Bronchial epithelial cell (primary cell): ENCODE results near the gene IMMT. TPM values are rescaled to one million over a fixed set of nuclear protein-coding genes. Genes with fewer than 3 reads are reported as not detected.

Experiments
- DNase-seq: peaks from one replicate; pipeline ENCODE4 v3.0.0-alpha.2; 2010; ENCODE audit warnings: low read depth
- FAIRE-seq: peaks from 2 replicates; lab custom pipeline; 2011; peaks lifted over from hg19 to GRCh38; lab: Jason Lieb, UNC
- H3K27me3 ChIP-seq: 2 replicates; pipeline ENCODE4 v1.5.1; 2011; ENCODE audit warnings: low read length; ENCODE audit not compliant: control insufficient read depth, insufficient read depth
- H3K36me3 ChIP-seq: 2 replicates; pipeline ENCODE4 v1.5.1; 2011; ENCODE audit warnings: low read length; ENCODE audit not compliant: control insufficient read depth, insufficient read depth
- H3K4me3 ChIP-seq: 2 replicates; pipeline ENCODE4 v1.5.1; 2011; ENCODE audit warnings: mild to moderate bottlenecking, low read depth, low read length, control low read depth
- CTCF ChIP-seq: IDR thresholded peaks from 2 replicates; pipeline ENCODE4 v1.5.1; 2011; ENCODE audit warnings: mild to moderate bottlenecking, moderate library complexity, low read length, control low read depth, inconsistent platforms; ENCODE audit not compliant: insufficient read depth, severe bottlenecking
- total RNA-seq: library from RNA; depleted of rRNA; stranded (reverse); fragments of >200 nt; gene quantifications from 2 replicates; pipeline ENCODE4 v1.2.1, GENCODE V29; 2014

Gene IMMT
- total RNA-seq, 1 donor from 2014 or later = 32.4 TPM

GRCh38 chr2:86213056-86213455 is 17.8 kb upstream of the IMMT start:
- Histone ChIP-seq H3K36me3 (peaks cover 7% of the 10 kb centered on the region), H3K4me3 (no peak overlapping the region), H3K27me3 (no peaks in the 10 kb centered on the region)
- FAIRE-seq = no peak
- no peak for DNase-seq
- TF ChIP-seq CTCF = no peak

GRCh38 chr2:86211796-86212188 is 16.5 kb upstream of the IMMT start:
- peaks cover 11% of the 10 kb centered on the region for H3K36me3 ChIP-seq
- no peak overlapping the region for H3K4me3 ChIP-seq
- no peak for TF ChIP-seq CTCF
- H3K27me3 ChIP-seq = no peaks in the 10 kb centered on the region
- FAIRE-seq = no peak
- DNase-seq = no peak

GRCh38 chr2:86211033-86211795 is 16.0 kb upstream of the IMMT start:
- FAIRE-seq = no peak
- no peak for DNase-seq
- Histone ChIP-seq H3K27me3 (no peaks in the 10 kb centered on the region), H3K4me3 (no peak overlapping the region), H3K36me3 (peaks cover 11% of the 10 kb centered on the region)
- no peak for TF ChIP-seq CTCF

- H3K27me3 ChIP-seq = no peaks in the 10 kb centered on the region
- no peak overlapping the region for H3K4me3 ChIP-seq
- peaks cover 5% of the 10 kb centered on the region for H3K36me3 ChIP-seq
- DNase-seq (no peak), FAIRE-seq (no peak)
- TF ChIP-seq CTCF = no peak
Measured at GRCh38 chr2:86204458-86204857, 9.2 kb upstream of the IMMT start.

GRCh38 chr2:86203614-86204013 is 8.4 kb upstream of the IMMT start:
- TF ChIP-seq CTCF = no peak
- Histone ChIP-seq H3K27me3 (no peaks in the 10 kb centered on the region), H3K4me3 (no peak overlapping the region), H3K36me3 (peaks cover 5% of the 10 kb centered on the region)
- DNase-seq (no peak), FAIRE-seq (no peak)

GRCh38 chr2:86202702-86203101 is 7.4 kb upstream of the IMMT start:
- Histone ChIP-seq H3K36me3 (peaks cover 4% of the 10 kb centered on the region), H3K4me3 (no peak overlapping the region), H3K27me3 (no peaks in the 10 kb centered on the region)
- TF ChIP-seq CTCF = no peak
- DNase-seq = no peak
- FAIRE-seq = no peak
